A549 (cell line): ENCODE data around the gene ECI1.

Source experiments
- HOXA7 ChIP-seq: fragments of 250-450 bp; sonication (Bioruptor Pico); IDR thresholded peaks from 2 replicates; pipeline ENCODE4 v1.5.0; 2020; ENCODE audit warnings: mild to moderate bottlenecking, moderate library complexity
- POLR2A ChIP-seq: IDR thresholded peaks from 2 replicates; pipeline ENCODE4 v1.6.1; 2012; ENCODE audit warnings: mild to moderate bottlenecking, low read length
- RFX5 ChIP-seq: fragments of 450-650 bp; IDR thresholded peaks from 2 replicates; pipeline ENCODE4 v1.7.1; 2014; ENCODE audit warnings: antibody characterized with exemption, mild to moderate bottlenecking, moderate library complexity
- TF ChIP-seq, protein P1 (sequence below): fragments of >200 bp; sonication (Bioruptor Twin); formaldehyde crosslinking; IDR thresholded peaks from 3 replicates; pipeline ENCODE4 v1.5.1; 2016
- TF ChIP-seq, protein P2 (sequence below): fragments of 450-650 bp; IDR thresholded peaks from 2 replicates; pipeline ENCODE4 v1.6.1; 2014; ENCODE audit warnings: antibody characterized with exemption

DNA sequence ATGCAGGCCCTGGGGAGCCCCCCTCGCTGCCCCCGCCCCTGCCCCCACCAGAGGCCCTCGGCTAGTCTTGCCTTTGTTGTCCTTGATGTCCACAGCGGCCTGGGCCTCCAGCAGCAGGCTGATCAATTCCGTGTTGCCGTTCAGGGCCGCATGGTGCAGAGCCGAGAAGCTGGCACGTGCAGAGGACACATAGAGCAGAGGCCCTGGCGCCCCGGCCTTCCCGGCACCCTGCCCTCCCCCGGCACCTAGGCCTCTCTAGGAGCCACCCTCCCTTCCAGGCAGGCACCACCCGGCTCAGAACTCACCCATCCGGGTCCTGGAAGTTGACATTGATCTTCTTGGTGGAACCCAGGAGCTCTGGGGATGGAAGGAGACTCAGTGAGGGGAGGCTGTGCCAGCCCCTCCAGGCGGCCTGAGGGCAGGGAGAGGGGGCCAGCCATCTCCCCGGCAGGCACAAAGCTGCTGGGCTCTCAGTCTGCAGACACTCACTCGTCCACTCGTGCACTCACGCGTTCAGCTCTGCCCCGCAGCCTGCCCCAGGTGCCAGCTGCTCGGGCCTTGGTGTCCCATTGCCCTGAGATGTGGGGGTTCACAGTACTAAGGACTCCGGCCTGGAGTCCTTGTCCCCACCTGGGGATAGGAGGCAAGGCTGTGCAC lies 61.3 kb downstream of the ECI1 start:
- TF ChIP-seq, protein P1, sequence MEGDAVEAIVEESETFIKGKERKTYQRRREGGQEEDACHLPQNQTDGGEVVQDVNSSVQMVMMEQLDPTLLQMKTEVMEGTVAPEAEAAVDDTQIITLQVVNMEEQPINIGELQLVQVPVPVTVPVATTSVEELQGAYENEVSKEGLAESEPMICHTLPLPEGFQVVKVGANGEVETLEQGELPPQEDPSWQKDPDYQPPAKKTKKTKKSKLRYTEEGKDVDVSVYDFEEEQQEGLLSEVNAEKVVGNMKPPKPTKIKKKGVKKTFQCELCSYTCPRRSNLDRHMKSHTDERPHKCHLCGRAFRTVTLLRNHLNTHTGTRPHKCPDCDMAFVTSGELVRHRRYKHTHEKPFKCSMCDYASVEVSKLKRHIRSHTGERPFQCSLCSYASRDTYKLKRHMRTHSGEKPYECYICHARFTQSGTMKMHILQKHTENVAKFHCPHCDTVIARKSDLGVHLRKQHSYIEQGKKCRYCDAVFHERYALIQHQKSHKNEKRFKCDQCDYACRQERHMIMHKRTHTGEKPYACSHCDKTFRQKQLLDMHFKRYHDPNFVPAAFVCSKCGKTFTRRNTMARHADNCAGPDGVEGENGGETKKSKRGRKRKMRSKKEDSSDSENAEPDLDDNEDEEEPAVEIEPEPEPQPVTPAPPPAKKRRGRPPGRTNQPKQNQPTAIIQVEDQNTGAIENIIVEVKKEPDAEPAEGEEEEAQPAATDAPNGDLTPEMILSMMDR: no peak
- TF ChIP-seq RFX5 (no peak), POLR2A (no peak), HOXA7 (CRISPR knock-in tag) (no peak)
- TF ChIP-seq, protein P2, sequence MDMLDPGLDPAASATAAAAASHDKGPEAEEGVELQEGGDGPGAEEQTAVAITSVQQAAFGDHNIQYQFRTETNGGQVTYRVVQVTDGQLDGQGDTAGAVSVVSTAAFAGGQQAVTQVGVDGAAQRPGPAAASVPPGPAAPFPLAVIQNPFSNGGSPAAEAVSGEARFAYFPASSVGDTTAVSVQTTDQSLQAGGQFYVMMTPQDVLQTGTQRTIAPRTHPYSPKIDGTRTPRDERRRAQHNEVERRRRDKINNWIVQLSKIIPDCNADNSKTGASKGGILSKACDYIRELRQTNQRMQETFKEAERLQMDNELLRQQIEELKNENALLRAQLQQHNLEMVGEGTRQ: no peak
